Natural killer cell (primary cell): ENCODE measurements around the gene RCL1. TPM values are rescaled to one million over a fixed set of nuclear protein-coding genes. Genes with fewer than 3 reads are reported as not detected.

ENCODE experiments used
- ATAC-seq, 3 donors: fragments of 150-1000 bp in 2 of 3; fragments of 200-7000 bp in 1 of 3; cut with Tn5 transposase; 1 replicate in 1 of 3; 2 replicates in 2 of 3; pipeline ENCODE4 v1.10.0; 2021; ENCODE audit warnings: mild to moderate bottlenecking in 2 of 3, moderate library complexity in 2 of 3
- DNase-seq, 2 donors: peaks; one replicate each; pipeline versions ENCODE4 v3.0.0 to v3.0.0-alpha.2; 2013 to 2021; ENCODE audit warnings: mixed read lengths in 1 of 2
- H3K27ac ChIP-seq: one replicate; pipeline ENCODE4 v1.5.1; 2013; ENCODE audit warnings: mild to moderate bottlenecking, low read length
- H3K27me3 ChIP-seq: one replicate; pipeline ENCODE4 v1.6.1; 2013; ENCODE audit warnings: low read length; ENCODE audit not compliant: control insufficient read depth, insufficient read depth
- H3K36me3 ChIP-seq: one replicate; pipeline ENCODE4 v1.6.1; 2013; ENCODE audit warnings: low read length; ENCODE audit not compliant: control insufficient read depth, insufficient read depth
- H3K4me1 ChIP-seq: one replicate; pipeline ENCODE4 v1.6.1; 2013; ENCODE audit warnings: low read length; ENCODE audit not compliant: control insufficient read depth, insufficient read depth
- H3K4me3 ChIP-seq: one replicate; pipeline ENCODE4 v1.5.1; 2013; ENCODE audit warnings: low read length
- H3K9me3 ChIP-seq: one replicate; pipeline ENCODE4 v1.6.1; 2013; ENCODE audit warnings: low read length; ENCODE audit not compliant: control insufficient read depth, insufficient read depth
- H3K27ac Mint-ChIP-seq, 2 donors: one replicate each; pipeline ENCODE4 v1.8.0; 2022; ENCODE audit warnings: mild to moderate bottlenecking in 2 of 2, mixed read lengths in 2 of 2, moderate library complexity in 1 of 2
- H3K27me3 Mint-ChIP-seq, 2 donors: one replicate each; pipeline ENCODE4 v1.8.0; 2022; ENCODE audit warnings: low read depth in 2 of 2, mixed read lengths in 2 of 2
- H3K36me3 Mint-ChIP-seq: one replicate; pipeline ENCODE4 v1.8.0; 2022; ENCODE audit warnings: mixed read lengths
- H3K4me1 Mint-ChIP-seq, 2 donors: one replicate each; pipeline ENCODE4 v1.8.0; 2022; ENCODE audit warnings: mixed read lengths in 2 of 2
- H3K4me3 Mint-ChIP-seq: one replicate; pipeline ENCODE4 v1.8.0; 2022; ENCODE audit warnings: mild to moderate bottlenecking, moderate library complexity, mixed read lengths
- H3K9me3 Mint-ChIP-seq, 2 donors: one replicate each; pipeline ENCODE4 v1.8.0; 2022; ENCODE audit warnings: mixed read lengths in 2 of 2
- WGBS: methylation state at CpG from one replicate; pipeline ENCODE4 v1.1.7; 2013; ENCODE audit warnings: missing lambda C conversion rate; ENCODE audit not compliant: insufficient coverage; 5-methylcytosine and 5-hydroxymethylcytosine counted together
- intact Hi-C: fragments of 100-400 bp; cut with micrococcal nuclease; formaldehyde crosslinking; loops from one replicate; pipeline ENCODE4 v1.14.2; 2022
- total RNA-seq, 4 donors: library from RNA; stranded (reverse); fragments of 120-200 nt in 1 of 4; gene quantifications; one replicate each; pipeline versions ENCODE4 v1.2.3 to v1.2.4, GENCODE V29; 2013 to 2022
- TF ChIP-seq, protein P1 (sequence below): fragments of 200-600 bp; IDR thresholded peaks from one replicate; pipeline ENCODE4 v1.8.0; 2022; ENCODE audit warnings: antibody characterized with exemption

RCL1 gene
- total RNA-seq, 3 donors from 2014 or later (not counting 1 experiment from before 2014, with no cell fraction given) = 18.1 to 26.3 (median 23.0) TPM

DNA sequence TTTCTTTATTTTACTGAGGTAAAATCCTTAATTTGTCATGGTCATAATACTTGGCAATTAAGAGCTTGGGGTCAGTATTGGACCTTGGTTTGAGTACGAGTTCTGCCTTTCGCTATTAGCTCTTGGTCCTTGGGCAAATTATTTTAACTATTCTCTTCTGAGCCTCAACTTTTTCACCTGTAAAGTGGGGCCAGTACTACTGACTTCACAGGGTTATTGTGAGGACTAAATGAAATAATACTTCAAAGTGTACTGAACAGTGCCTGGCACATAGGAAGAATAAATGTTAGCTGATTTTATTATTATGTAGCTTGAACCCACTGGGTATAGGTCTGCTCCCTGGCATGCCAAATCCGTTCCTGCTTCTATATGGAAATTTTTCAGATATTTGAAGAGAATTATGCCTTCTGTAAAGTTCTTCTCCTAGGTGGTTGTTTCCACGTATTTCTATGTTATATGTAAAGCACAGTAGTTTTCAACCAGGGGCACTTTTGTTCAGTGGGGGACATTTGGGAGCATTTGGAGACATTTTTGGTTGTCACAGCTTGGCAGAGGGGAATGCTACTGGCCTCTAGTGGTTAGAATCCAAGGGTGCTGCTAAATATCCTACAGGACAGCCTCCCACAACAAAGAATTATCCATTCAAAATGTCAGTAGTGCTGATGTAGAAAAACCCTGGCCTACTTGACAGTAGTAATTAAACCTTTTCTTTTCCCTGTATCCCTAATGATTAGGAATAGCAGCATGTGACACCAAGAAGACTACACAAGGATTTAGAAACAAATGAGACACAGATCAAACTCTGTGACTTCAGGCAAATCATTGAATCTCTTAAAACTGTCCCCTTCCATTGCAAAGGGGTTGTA lies 4.5 kb downstream of the RCL1 start:
- no peaks in the 10 kb centered on the region for H3K9me3 Mint-ChIP-seq
- Histone ChIP-seq H3K36me3 (no peaks in the 10 kb centered on the region), H3K27ac (no peak overlapping the region), H3K9me3 (no peaks in the 10 kb centered on the region), H3K4me1 (peaks cover 14% of the 10 kb centered on the region), H3K4me3 (no peak overlapping the region), H3K27me3 (no peaks in the 10 kb centered on the region)
- ATAC-seq (no peak), DNase-seq (peak in 1 of 2 donors; percentile 52)
- no peaks in the 10 kb centered on the region for H3K36me3 Mint-ChIP-seq
- intact Hi-C loops = loop anchor here (5.0 kb wide), 1 partner anchor 55 kb away; no protein-coding TSS in a partner anchor
- H3K27me3 Mint-ChIP-seq = no peaks in the 10 kb centered on the region
- WGBS = 97% methylated on average over 4 of the region's 4 CpGs
- H3K4me1 Mint-ChIP-seq = peaks cover 27 to 30% of the 10 kb centered on the region in 2 donors
- H3K4me3 Mint-ChIP-seq = no peak overlapping the region
- TF ChIP-seq, protein P1, sequence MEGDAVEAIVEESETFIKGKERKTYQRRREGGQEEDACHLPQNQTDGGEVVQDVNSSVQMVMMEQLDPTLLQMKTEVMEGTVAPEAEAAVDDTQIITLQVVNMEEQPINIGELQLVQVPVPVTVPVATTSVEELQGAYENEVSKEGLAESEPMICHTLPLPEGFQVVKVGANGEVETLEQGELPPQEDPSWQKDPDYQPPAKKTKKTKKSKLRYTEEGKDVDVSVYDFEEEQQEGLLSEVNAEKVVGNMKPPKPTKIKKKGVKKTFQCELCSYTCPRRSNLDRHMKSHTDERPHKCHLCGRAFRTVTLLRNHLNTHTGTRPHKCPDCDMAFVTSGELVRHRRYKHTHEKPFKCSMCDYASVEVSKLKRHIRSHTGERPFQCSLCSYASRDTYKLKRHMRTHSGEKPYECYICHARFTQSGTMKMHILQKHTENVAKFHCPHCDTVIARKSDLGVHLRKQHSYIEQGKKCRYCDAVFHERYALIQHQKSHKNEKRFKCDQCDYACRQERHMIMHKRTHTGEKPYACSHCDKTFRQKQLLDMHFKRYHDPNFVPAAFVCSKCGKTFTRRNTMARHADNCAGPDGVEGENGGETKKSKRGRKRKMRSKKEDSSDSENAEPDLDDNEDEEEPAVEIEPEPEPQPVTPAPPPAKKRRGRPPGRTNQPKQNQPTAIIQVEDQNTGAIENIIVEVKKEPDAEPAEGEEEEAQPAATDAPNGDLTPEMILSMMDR = peak; percentile 33
- no peak overlapping the region for H3K27ac Mint-ChIP-seq

DNA sequence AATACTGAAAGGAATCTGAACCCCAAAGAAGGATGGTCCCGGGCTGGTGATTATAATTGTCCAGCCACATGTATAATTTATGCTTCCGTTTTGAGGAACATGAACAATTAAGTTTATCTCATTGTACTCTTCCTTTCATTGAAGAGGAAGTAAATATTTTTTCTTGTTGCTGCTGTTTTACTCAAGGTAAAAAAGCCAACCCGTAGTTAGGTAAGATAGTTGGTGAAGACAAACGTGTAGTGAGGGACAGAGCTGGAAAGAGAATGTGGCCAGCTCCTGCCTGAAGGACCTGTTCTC lies 5.1 kb downstream of the RCL1 start:
- intact Hi-C loops = loop anchor here (5.0 kb wide), 1 partner anchor 54 kb away; no protein-coding TSS in a partner anchor
- Histone ChIP-seq H3K27me3 (no peaks in the 10 kb centered on the region), H3K4me3 (no peak overlapping the region), H3K4me1 (peaks cover 12% of the 10 kb centered on the region), H3K27ac (no peak overlapping the region), H3K36me3 (no peaks in the 10 kb centered on the region), H3K9me3 (no peaks in the 10 kb centered on the region)
- TF ChIP-seq, protein P1 = no peak
- Mint-ChIP-seq H3K4me3 (no peak overlapping the region), H3K27ac (no peak overlapping the region), H3K9me3 (no peaks in the 10 kb centered on the region), H3K4me1 (peaks cover 25 to 27% of the 10 kb centered on the region in 2 donors), H3K27me3 (no peaks in the 10 kb centered on the region), H3K36me3 (no peaks in the 10 kb centered on the region)
- no peak for ATAC-seq
- no peak for DNase-seq
- 19% methylated on average over 4 of the region's 4 CpGs for WGBS

DNA sequence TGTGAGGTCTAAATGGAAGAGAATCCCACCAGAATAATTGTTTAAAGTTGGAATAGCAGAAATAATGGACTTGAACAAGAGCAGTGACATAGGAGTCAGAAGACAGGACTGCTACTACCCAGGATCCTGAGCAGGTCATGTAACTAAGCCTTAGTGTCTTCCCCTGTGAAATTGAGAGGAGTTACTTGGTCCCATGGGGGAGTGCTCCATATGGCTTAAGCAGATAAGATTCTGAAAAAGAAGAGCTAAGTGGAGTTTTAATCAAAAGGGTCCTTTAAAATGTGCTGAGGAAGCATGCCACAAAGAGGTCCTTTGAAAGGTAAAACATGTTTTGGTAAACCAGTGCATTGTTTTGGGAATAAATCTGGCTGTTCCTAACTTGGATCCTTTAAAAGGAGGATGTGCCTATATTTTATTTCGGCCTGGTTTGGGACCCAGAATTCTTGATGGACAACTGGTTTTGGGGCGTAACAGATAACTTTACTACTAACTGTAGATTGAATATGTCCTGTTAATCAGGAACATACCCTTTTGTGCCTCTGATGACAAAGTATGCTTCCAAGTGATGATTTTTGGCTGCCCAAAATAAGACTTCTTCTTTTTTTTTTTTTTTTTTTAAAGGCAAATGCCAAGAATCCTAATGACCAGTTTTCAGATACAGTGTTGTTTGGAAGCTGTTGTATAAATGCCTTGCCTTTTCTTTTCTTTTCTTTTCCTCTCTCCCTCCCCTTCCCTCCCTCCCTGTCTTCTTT lies 5.7 kb downstream of the RCL1 start:
- Mint-ChIP-seq H3K27me3 (no peaks in the 10 kb centered on the region), H3K4me3 (no peak overlapping the region), H3K4me1 (peaks cover 21 to 26% of the 10 kb centered on the region in 2 donors), H3K9me3 (no peaks in the 10 kb centered on the region), H3K27ac (peak overlapping the region in 1 of 2 donors; percentile 23), H3K36me3 (no peaks in the 10 kb centered on the region)
- intact Hi-C loops = loop anchor here (5.0 kb wide), 1 partner anchor 54 kb away; no protein-coding TSS in a partner anchor
- Histone ChIP-seq H3K27me3 (no peaks in the 10 kb centered on the region), H3K4me3 (no peak overlapping the region), H3K9me3 (no peaks in the 10 kb centered on the region), H3K4me1 (peaks cover 10% of the 10 kb centered on the region), H3K27ac (no peak overlapping the region), H3K36me3 (no peaks in the 10 kb centered on the region)
- DNase-seq (no peak), ATAC-seq (no peak)
- TF ChIP-seq, protein P1 = no peak
- 100% methylated on average over 2 of the region's 2 CpGs for WGBS
